SKM-1 treated with dmso at 0.1 percent for 144 hours (cell line): ENCODE measurements around the gene ACOXL.

Experiments
- DNase-seq: peaks from one replicate; lab custom pipeline; 2025; ENCODE audit not compliant: unreplicated experiment; lab: John Stamatoyannopoulos, UW

Gene ACOXL

GRCh38 chr2:110790907-110791306, 58.5 kb downstream of the ACOXL start:
- DNase-seq, result no peak

DNA sequence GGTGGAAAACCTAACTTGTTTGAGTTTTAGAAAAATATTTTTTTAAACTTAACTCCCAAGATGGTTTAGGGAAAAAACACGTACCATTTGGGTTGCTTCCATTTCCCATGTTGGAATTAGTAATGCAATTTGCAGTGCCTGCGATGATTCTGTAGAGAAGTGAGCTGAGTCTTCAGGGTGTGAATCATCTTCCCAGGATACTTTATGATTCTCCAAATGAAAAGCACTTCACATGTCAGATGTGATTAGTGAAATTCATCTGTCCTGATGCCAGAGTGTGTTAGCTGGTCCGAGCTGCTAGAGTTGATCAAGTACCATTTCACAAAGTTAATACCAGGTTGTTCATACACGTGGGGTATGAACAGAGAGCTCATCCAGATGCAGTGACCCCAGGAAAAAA, 59.1 kb downstream of the ACOXL start:
- no peak for DNase-seq

DNA sequence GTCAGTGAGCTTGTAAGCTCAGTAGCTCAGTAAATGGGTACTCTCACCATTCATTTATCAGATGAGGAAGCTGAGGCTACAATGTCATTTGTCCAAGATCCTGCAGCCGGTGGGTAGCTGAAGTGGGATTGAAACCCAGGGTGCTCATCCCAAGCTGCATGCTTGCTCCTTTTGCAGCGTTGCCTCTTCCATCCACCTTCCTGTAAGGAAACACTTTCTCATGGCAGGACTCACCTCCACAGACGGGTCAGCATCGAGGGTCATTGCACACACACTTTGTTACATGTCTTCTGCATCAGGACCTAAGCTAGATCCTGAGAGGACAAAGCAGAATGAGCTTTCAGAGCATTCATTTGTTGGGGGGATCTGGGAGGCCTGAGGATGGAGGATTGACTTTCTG, 60.7 kb downstream of the ACOXL start:
- DNase-seq, result no peak

GRCh38 chr2:110794390-110794789, 62.0 kb downstream of the ACOXL start:
- DNase-seq, result no peak

- no peak for DNase-seq
These were observed 62.6 kb downstream of the ACOXL start for GRCh38 chr2:110794951-110795350.

DNA sequence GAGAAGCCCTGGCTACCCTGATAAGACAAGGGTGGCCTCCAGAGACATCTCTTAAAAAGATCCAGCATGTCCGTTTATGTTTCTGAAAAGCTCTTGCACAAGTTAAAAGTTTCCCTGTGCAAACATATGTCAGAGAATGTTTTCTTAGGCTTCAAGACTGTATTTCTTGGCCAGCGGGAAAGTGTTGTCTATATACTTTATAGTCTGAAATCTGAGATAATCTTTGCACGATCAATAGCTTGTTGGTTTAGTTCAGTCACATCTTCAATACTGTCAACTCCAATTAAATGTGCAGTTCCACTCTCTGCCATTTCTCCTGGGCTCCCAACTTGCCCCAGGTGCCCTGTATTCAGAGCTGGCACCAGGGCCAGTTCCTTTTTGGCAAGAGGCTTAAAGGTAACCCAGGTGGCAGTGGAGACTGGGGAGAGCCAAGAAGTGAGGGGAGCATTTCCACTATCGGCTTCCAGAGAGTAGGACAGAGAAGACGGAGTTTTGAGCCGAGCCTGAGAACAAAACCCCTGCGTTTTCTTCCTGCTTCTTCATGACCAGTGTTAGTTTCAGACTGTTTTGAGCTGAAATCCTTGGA, 64.4 kb downstream of the ACOXL start:
- DNase-seq, result no peak

DNA sequence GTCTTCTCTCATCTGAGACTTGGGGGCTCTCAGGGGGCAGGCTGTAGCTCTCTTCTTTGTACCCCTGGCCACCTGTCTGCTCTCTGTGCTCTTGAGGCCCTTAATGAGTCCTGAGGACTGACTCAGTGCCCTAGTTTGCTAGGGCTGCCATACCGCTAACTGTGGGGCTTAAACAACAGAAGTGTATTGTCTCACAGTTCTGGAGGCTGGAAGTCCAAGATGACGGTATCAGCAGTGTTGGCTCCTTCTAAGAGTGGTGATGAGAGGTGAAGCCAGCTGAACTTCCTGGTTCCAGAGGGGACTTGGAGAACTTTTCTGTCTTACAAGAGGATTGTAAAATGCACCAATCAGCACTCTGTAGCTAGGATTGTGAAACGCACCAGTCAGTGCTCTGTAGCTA, 67.0 kb downstream of the ACOXL start:
- DNase-seq, result no peak

DNA sequence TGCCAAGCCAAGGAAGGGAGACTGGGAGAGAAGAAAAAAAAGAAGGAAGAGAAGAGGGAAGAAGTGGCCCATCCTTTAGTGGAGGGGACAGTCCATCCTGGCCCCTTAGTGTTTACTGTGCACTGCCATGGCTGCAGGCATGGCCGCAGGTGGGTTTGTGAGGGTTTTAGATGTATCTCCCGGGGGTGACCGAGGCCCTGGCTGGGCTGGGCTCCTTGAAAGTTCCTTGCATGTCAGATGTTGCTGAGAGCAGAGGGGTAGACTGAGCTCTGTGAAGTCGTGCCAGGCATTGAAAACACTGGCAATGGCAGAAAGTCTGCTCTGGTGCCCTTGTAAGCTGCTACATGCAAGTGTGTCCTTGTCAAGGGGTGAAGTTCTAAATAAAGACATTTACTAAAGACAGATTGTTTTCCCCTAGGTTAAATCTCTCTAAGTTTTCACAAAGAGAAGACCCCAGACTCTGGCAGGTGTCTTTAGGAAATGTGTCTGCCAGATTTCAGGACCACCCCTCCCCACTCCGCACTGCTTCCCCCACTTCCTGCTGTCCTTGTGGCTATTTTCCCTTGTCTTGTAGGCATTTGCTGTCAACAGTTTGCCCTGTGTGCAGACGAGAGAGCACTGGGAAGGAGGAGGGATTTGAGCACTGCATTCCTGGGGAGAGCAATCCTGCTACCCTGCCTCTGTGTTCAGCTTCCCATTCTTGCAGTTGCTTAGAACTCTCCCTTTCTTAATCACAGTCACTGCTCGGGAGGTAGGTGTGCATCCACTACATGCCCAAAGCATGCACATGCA, 68.4 kb downstream of the ACOXL start:
- no peak for DNase-seq

- DNase-seq, result no peak
These were observed 70.0 kb downstream of the ACOXL start for GRCh38 chr2:110802208-110802932.

GRCh38 chr2:110804433-110804832, 72.1 kb downstream of the ACOXL start:
- DNase-seq, result no peak

DNA sequence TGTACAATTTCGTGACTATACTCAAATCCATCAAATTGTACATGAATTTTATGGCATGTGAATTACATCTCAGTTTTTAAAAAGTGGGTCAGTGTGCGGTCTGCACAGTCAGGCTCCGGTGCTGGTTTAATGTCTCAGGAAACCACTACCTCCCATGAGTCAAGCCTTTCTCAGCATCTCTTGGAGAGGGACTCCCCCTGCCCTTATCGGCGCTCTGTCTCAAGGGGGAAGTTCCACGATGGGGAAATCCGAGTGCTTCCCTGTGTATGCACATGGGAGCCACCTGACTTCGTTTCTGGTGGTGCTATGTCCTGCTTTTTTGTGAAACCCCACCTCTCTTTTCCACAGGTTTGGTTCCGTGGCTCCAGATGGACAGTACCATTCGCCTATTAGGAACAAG, 72.5 kb downstream of the ACOXL start:
- DNase-seq, result no peak

DNA sequence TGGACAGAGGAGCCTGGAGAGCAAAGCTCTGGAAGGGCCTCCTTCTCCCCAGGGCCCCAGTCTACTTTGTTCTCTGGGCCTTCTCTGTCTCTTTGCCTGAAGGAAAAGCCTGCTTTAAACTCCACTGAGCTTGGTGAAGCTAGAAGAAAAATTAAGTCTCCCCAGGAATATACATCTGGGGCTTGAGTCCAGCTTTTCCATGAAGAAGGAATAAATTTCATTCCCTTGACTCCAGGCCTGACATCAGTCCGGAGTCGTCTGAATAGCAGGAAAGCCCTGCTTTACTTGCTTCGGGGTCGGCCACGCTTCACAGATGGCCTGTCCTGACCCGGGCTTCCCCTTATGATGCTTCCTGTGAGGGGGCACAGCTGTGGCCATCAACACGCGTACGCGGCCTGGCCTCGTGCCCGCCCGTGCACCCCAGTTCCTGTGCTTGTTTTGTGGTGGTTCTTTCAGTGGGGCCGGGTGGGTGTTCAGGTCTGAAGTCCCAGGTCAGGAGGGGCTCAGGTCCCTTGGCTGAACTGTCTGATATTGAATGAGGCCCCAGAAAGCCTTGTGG, 73.6 kb downstream of the ACOXL start:
- no peak for DNase-seq

- no peak for DNase-seq
These were observed 75.1 kb downstream of the ACOXL start for GRCh38 chr2:110807522-110807921.

DNA sequence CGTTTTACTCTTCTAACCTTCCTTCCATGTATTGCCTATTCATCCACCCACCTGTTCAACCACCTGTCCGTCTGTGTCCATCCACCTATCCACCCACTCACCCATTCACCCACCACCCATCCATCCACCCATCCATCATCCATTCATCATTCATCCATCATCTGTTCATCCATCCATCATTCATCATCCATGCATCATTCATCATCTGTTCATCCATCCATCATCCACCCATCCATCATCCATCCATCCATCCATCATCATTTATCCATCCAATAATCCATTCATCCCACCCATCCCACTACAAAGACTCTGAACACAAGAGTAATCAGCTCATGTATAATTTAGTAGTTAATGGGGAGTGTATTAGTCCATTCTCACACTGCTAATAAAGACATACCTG, 78.0 kb downstream of the ACOXL start:
- no peak for DNase-seq

GRCh38 chr2:110812726-110813645, 80.6 kb downstream of the ACOXL start:
- DNase-seq, result no peak

DNA sequence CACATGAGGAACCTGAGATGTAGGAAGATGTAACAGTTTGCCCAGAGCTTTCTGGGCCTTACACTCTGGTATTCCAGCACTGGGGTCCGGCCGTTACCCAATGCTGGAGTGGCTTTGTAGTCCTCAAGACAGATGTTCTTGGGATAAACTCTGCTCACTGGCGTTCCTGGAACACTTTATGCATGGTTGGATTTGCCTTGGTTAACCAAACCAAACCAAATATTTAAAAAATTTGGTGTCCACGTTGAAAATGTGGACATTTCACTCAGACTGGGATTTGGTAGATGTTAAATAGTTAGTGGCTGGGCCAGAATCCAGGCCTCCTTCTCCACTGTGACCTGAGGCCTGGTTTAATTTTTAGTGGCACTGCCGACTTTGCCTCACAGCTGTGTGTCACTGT, 81.5 kb downstream of the ACOXL start:
- DNase-seq, result no peak

DNA sequence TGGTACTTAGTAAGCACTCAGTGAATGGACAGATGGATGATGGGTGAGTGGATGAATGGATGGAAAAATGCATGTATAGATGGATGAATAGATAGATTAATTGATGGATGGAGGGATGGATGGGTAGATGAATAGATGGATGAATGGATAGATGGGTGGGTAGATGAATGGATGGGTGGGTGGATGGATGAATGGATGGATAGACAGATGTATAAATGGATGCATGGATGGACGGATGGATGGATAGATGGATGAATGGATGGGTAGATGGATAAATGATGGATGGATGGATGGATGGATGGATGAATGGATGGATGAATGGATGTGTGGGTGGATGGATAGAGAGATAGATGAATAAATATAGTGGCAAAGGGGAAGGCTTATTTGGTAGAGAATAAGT, 83.6 kb downstream of the ACOXL start:
- no peak for DNase-seq

DNA sequence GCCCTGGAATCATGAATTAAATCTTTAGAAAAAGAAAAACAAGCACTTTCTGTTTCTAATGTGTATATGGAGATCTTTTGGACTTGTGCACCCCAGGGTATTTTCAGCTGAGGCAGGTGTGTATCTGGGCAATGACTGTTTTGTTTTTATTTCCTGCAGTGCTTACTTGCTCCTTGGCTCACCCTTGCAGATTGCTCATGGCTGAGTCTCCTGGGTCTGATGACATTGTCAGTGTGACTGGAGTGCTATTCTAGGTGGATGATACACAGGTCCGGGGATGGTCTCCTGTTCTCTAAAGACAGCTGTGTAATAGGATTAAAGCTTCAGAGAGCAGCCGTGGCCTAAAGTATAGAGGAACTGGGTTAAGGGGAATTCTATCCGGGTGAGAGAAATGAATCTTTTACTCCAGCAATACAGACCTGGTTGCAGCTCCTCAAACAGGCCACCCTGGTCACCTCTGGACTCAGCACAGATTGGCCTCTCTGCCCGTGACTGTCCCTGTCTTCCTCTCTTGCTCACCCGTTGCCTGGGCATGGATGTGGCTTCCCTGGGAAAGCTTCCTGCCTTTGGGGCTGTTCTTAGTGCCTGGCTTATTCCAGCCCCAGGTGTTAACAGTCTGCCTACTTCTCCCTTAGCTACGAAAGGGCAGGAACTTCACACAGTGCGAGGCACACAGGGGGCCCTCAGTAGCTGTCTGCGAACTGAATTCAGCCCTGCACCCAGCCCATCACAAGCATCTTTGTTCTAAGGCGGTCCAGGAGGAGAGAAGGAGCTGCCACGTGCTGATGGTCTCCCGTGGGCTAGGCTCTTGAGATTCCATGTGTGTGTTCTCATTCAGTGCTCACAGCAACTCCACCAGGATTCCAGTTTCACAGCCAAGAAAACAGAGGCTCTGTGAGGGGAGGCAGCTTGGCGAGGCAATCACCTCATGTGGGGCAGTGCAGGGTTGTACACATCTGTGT, 84.3 kb downstream of the ACOXL start:
- no peak for DNase-seq

GRCh38 chr2:110818767-110819481, 86.6 kb downstream of the ACOXL start:
- peak; percentile 50 for DNase-seq
